SK-N-SH (cell line): Measurements from ENCODE around the gene FRMPD4. TPM values are rescaled to one million over a fixed set of nuclear protein-coding genes. Genes with fewer than 3 reads are reported as not detected.

Experiments used
- CTCF ChIA-PET: fragments of 300-600, 350-600 bp; formaldehyde crosslinking; extraction: SDS; loops from one replicate; lab custom pipeline; 2021; lab: Yijun Ruan, JAX
- POLR2A ChIA-PET: fragments of 350-600 bp; sonication (Branson Sonifier 250); formaldehyde crosslinking; extraction: SDS; loops from one replicate; lab custom pipeline; 2020; ENCODE audit warnings: antibody characterized with exemption, inconsistent platforms; lab: Yijun Ruan, JAX
- DNase-seq: peaks from one replicate; pipeline ENCODE4 v3.0.0; 2012
- H2AFZ ChIP-seq: fragments of 200-600 bp; sonication (generic); 2 replicates; pipeline ENCODE4 v1.8.1; 2016; ENCODE audit warnings: antibody characterized with exemption, mild to moderate bottlenecking, low read depth
- H3F3A ChIP-seq: fragments of 200-600 bp; sonication (generic); replicated peaks from 2 replicates; pipeline ENCODE3; 2016; ENCODE audit warnings: antibody characterized with exemption, mild to moderate bottlenecking; ENCODE audit not compliant: insufficient read depth
- H3K27ac ChIP-seq, 2 experiments: fragments of 200-500 bp in 1 of 2; fragments of 200-600 bp in 1 of 2; sonication (Bioruptor generic) in 1 of 2; sonication (generic), shearing (Covaris generic) in 1 of 2; 2 replicates each; pipeline versions ENCODE4 v1.5.1 to v1.6.1; 2014 to 2016; ENCODE audit warnings: low read depth in 2 of 2, inconsistent platforms in 1 of 2, low read length in 1 of 2, mild to moderate bottlenecking in 1 of 2, mixed read lengths in 1 of 2
- H3K27me3 ChIP-seq: fragments of 200-600 bp; sonication (generic), shearing (Covaris generic); 2 replicates; pipeline ENCODE4 v1.6.1; 2016; ENCODE audit warnings: mixed run types; ENCODE audit not compliant: insufficient read depth
- H3K36me3 ChIP-seq, 2 experiments: fragments of 200-500 bp in 1 of 2; fragments of 200-600 bp in 1 of 2; sonication (Bioruptor generic) in 1 of 2; sonication (generic) in 1 of 2; replicated peaks in 1 of 2; 2 replicates each; pipeline versions ENCODE3 to v1.5.1; 2014 to 2016; ENCODE audit warnings: low read length in 1 of 2, mild to moderate bottlenecking in 1 of 2; ENCODE audit not compliant: insufficient read depth in 2 of 2, control insufficient read depth in 1 of 2
- H3K4me1 ChIP-seq, 2 experiments: fragments of 200-500 bp in 1 of 2; fragments of 200-600 bp in 1 of 2; sonication (Bioruptor generic) in 1 of 2; sonication (generic), shearing (Covaris generic) in 1 of 2; 2 replicates each; pipeline versions ENCODE4 v1.5.1 to v1.6.1; 2014 to 2016; ENCODE audit warnings: low read depth in 1 of 2, low read length in 1 of 2, mixed run types in 1 of 2; ENCODE audit not compliant: insufficient read depth in 2 of 2, control insufficient read depth in 1 of 2
- H3K4me2 ChIP-seq: fragments of 200-600 bp; sonication (generic), shearing (Covaris generic); 2 replicates; pipeline ENCODE4 v1.6.1; 2017; ENCODE audit warnings: mixed run types
- H3K4me3 ChIP-seq, 2 experiments: fragments of 200-500 bp in 1 of 2; fragments of 200-600 bp in 1 of 2; sonication (Bioruptor generic) in 1 of 2; sonication (generic), shearing (Covaris generic) in 1 of 2; 2 replicates each; pipeline versions ENCODE4 v1.5.1 to v1.8.1; 2014 to 2016; ENCODE audit warnings: low read depth in 2 of 2, inconsistent platforms in 1 of 2, low read length in 1 of 2, mild to moderate bottlenecking in 1 of 2, mixed read lengths in 1 of 2, moderate library complexity in 1 of 2
- H3K79me2 ChIP-seq: fragments of 200-600 bp; sonication (generic); 2 replicates; pipeline ENCODE4 v1.8.1; 2017; ENCODE audit warnings: mild to moderate bottlenecking; ENCODE audit not compliant: insufficient read depth
- H3K9ac ChIP-seq: fragments of 200-600 bp; sonication (generic); 2 replicates; pipeline ENCODE4 v1.6.1; 2017; ENCODE audit warnings: mixed run types
- H3K9me2 ChIP-seq: fragments of 200-600 bp; sonication (generic); 2 replicates; pipeline ENCODE4 v1.6.1; 2017; ENCODE audit warnings: mixed run types
- H3K9me3 ChIP-seq: fragments of 200-600 bp; sonication (generic); 2 replicates; pipeline ENCODE4 v1.6.1; 2017; ENCODE audit warnings: mixed run types, mild to moderate bottlenecking, moderate library complexity
- H4K20me1 ChIP-seq: fragments of 200-600 bp; sonication (generic); 2 replicates; pipeline ENCODE4 v1.6.1; 2017; ENCODE audit warnings: mild to moderate bottlenecking, mixed run types; ENCODE audit not compliant: insufficient read depth
- CHD2 ChIP-seq: fragments of 150-350 bp; IDR thresholded peaks from 2 replicates; pipeline ENCODE4 v1.6.1; 2018; ENCODE audit warnings: low read length; ENCODE audit not compliant: partially characterized antibody
- FOXJ3 ChIP-seq: sonication (generic); formaldehyde crosslinking; IDR thresholded peaks from 2 replicates; pipeline ENCODE4 v1.5.1; 2020; ENCODE audit warnings: mild to moderate bottlenecking, missing genetic modification reagents
- FOXM1 ChIP-seq: IDR thresholded peaks from 2 replicates; pipeline ENCODE4 v1.4.0; 2012; ENCODE audit warnings: low read depth, mild to moderate bottlenecking
- GABPA ChIP-seq: IDR thresholded peaks from 2 replicates; pipeline ENCODE4 v1.4.0; 2012; ENCODE audit warnings: low read depth, mild to moderate bottlenecking
- IRF3 ChIP-seq: fragments of 150-350 bp; IDR thresholded peaks from 2 replicates; pipeline ENCODE4 v1.6.1; 2016; ENCODE audit warnings: mild to moderate bottlenecking, low read depth, low read length
- JUND ChIP-seq: IDR thresholded peaks from 2 replicates; pipeline ENCODE4 v1.4.0; 2012
- MAX ChIP-seq: IDR thresholded peaks from 2 replicates; pipeline ENCODE4 v1.4.0; 2012; ENCODE audit warnings: low read depth
- NFIC ChIP-seq: IDR thresholded peaks from 2 replicates; pipeline ENCODE4 v1.4.0; 2012; ENCODE audit warnings: borderline replicate concordance
- NRF1 ChIP-seq: IDR thresholded peaks from 2 replicates; pipeline ENCODE4 v1.6.1; 2012; ENCODE audit warnings: low read depth, mild to moderate bottlenecking, low read length
- PBX3 ChIP-seq: IDR thresholded peaks from 2 replicates; pipeline ENCODE4; 2012
- RXRA ChIP-seq: IDR thresholded peaks from 2 replicates; pipeline ENCODE4 v1.4.0; 2012; ENCODE audit warnings: low read depth, mild to moderate bottlenecking, borderline replicate concordance
- SIN3A ChIP-seq: IDR thresholded peaks from 2 replicates; pipeline ENCODE4 v1.6.1; 2012; ENCODE audit warnings: low read depth, mild to moderate bottlenecking, low read length, moderate library complexity, borderline replicate concordance
- TAF1 ChIP-seq: IDR thresholded peaks from 2 replicates; pipeline ENCODE4 v1.6.1; 2012; ENCODE audit warnings: low read depth, mild to moderate bottlenecking, low read length, moderate library complexity, borderline replicate concordance
- TCF12 ChIP-seq: IDR thresholded peaks from 2 replicates; pipeline ENCODE4 v1.4.0; 2012
- TEAD4 ChIP-seq: IDR thresholded peaks from 2 replicates; pipeline ENCODE4 v1.4.0; 2012; ENCODE audit warnings: mild to moderate bottlenecking, borderline replicate concordance; ENCODE audit not compliant: insufficient read depth
- WGBS: methylation state at CpG from one replicate; pipeline ENCODE4 v1.1.6; 2017; ENCODE audit warnings: low lambda C conversion rate; 5-methylcytosine and 5-hydroxymethylcytosine counted together
- polyA plus RNA-seq, 3 experiments: library from polyadenylated mRNA; depleted of rRNA; stranded (reverse); fragments of >200 nt; gene quantifications; 2 replicates each; pipeline ENCODE4 v1.2.3, GENCODE V29; 2012
- TF ChIP-seq, protein P1 (sequence below): IDR thresholded peaks from 2 replicates; pipeline ENCODE4 v1.4.0; 2012; ENCODE audit warnings: low read depth, borderline replicate concordance
- TF ChIP-seq, protein P2 (sequence below): IDR thresholded peaks from 2 replicates; pipeline ENCODE4 v1.4.0; 2012; ENCODE audit warnings: low read depth, borderline replicate concordance

The FRMPD4 gene
- polyA plus RNA-seq, 1 of the 3 experiments (the other 2 are of a cell fraction), result not detected

DNA sequence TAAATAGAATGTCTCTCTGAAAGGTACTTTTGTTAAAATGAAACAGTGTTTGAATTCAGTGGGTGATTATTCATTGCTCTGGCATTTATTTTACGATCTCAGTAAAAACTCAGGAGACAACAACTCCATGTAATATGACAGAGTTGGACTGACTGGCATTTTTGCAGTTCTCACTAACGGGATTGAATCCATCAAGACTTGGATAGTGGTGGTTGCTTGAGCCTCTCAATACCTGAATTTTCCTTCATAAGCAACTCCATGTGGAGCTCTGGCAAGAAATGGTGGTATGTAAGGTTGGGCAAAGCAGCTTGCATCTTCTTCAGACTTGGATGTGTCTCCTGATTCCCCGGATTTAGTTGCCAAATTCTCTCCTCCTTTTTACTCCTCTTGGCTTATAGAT is 72.7 kb downstream of the FRMPD4 start:
- POLR2A ChIA-PET, result no interaction called here
- Histone ChIP-seq H3K27ac (peak overlapping the region in 1 of 2 experiments; percentile 53; a peak in 2 of 4 replicates), H3K9me3 (no peaks in the 10 kb centered on the region), H2AFZ (peak overlapping the region; percentile 39; the same call in 1 of the 2 replicates), H3K4me1 (no peaks in the 10 kb centered on the region)
- TF ChIP-seq FOXJ3 (CRISPR knock-in tag) (no peak), JUND (no peak), CHD2 (no peak), TAF1 (no peak), GABPA (no peak), TCF12 (no peak), PBX3 (peak; percentile 26; the same call in 1 of the 2 replicates)
- TF ChIP-seq, protein P1, sequence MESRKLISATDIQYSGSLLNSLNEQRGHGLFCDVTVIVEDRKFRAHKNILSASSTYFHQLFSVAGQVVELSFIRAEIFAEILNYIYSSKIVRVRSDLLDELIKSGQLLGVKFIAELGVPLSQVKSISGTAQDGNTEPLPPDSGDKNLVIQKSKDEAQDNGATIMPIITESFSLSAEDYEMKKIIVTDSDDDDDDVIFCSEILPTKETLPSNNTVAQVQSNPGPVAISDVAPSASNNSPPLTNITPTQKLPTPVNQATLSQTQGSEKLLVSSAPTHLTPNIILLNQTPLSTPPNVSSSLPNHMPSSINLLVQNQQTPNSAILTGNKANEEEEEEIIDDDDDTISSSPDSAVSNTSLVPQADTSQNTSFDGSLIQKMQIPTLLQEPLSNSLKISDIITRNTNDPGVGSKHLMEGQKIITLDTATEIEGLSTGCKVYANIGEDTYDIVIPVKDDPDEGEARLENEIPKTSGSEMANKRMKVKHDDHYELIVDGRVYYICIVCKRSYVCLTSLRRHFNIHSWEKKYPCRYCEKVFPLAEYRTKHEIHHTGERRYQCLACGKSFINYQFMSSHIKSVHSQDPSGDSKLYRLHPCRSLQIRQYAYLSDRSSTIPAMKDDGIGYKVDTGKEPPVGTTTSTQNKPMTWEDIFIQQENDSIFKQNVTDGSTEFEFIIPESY, result no peak
- TF ChIP-seq, all 33 proteins: peak for 1
- Histone ChIP-seq H3K4me2 (peak overlapping the region; percentile 54), H3K36me3 (no peaks in the 10 kb centered on the region), H4K20me1 (no peaks in the 10 kb centered on the region), H3F3A (peaks cover 6% of the 10 kb centered on the region), H3K27me3 (no peaks in the 10 kb centered on the region), H3K4me3 (peak overlapping the region in 1 of 2 experiments; percentile 1; a peak in 1 of 4 replicates), H3K9ac (no peak overlapping the region; the same call in 1 of the 2 replicates), H3K79me2 (no peaks in the 10 kb centered on the region), H3K9me2 (no peaks in the 10 kb centered on the region)
- 2% methylated on average over 3 of the region's 3 CpGs for WGBS
- CTCF ChIA-PET, result no interaction called here
- no peak for DNase-seq

- 0% methylated on average over 4 of the region's 4 CpGs for WGBS
- no peaks in the 10 kb centered on the region for H4K20me1 ChIP-seq
- H3K36me3 ChIP-seq, result no peaks in the 10 kb centered on the region
- no peak overlapping the region for H3K9ac ChIP-seq
- H3K27me3 ChIP-seq, result no peaks in the 10 kb centered on the region
- no peaks in the 10 kb centered on the region for H3K9me3 ChIP-seq
- no peak overlapping the region for H3K27ac ChIP-seq
- H3K9me2 ChIP-seq, result no peaks in the 10 kb centered on the region
- DNase-seq, result no peak
- no peaks in the 10 kb centered on the region for H3K4me1 ChIP-seq
- H3K4me3 ChIP-seq, result no peak overlapping the region
- H2AFZ ChIP-seq, result no peak overlapping the region
- H3F3A ChIP-seq, result no peaks in the 10 kb centered on the region
- POLR2A ChIA-PET, result no interaction called here
- H3K4me2 ChIP-seq, result no peak overlapping the region
- CTCF ChIA-PET, result no interaction called here
- TF ChIP-seq JUND (no peak), SIN3A (no peak), TEAD4 (no peak), NFIC (no peak), TAF1 (no peak), CHD2 (no peak), PBX3 (no peak), FOXM1 (no peak), NRF1 (no peak), GABPA (no peak), MAX (no peak), IRF3 (no peak), TCF12 (no peak), RXRA (no peak)
- TF ChIP-seq, protein P1, result no peak
- TF ChIP-seq, protein P2, sequence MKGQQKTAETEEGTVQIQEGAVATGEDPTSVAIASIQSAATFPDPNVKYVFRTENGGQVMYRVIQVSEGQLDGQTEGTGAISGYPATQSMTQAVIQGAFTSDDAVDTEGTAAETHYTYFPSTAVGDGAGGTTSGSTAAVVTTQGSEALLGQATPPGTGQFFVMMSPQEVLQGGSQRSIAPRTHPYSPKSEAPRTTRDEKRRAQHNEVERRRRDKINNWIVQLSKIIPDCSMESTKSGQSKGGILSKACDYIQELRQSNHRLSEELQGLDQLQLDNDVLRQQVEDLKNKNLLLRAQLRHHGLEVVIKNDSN, result no peak
- H3K79me2 ChIP-seq, result no peaks in the 10 kb centered on the region
Measured at GRCh38 chrX:12223650-12224049, 85.4 kb downstream of the FRMPD4 start.
